ENCODE results near the gene C6orf132.

C6orf132 gene

GRCh38 chr6:42185597-42185996 is 43.2 kb upstream of the C6orf132 start:
- Histone ChIP-seq H3F3A (ENCODE audit: low read depth) (no peaks in the 10 kb centered on the region), H3K4me1 (ENCODE audit: insufficient read depth, low read length, poor library complexity, severe bottlenecking) (no peaks in the 10 kb centered on the region), H3K27me3 (ENCODE audit: insufficient read depth, low read length, poor library complexity, severe bottlenecking) (no peaks in the 10 kb centered on the region), H3K4me2 (ENCODE audit: low read depth, low read length, poor library complexity, severe bottlenecking) (no peak overlapping the region), H4K20me1 (ENCODE audit: insufficient read depth, low read length, poor library complexity, severe bottlenecking) (no peaks in the 10 kb centered on the region), H3K4me3 (ENCODE audit: low read length, poor library complexity, severe bottlenecking) (no peak overlapping the region), H3K9me2 (replicated peaks; ENCODE audit: low read depth, low read length) (no peaks in the 10 kb centered on the region), H3K9me3 (ENCODE audit: insufficient read depth, low read depth, low read length) (no peaks in the 10 kb centered on the region), H3K9ac (ENCODE audit: low read depth, low read length, poor library complexity, severe bottlenecking) (no peak overlapping the region), H2AFZ (ENCODE audit: low read length) (no peak overlapping the region), H3K79me2 (ENCODE audit: insufficient read depth, low read length) (no peaks in the 10 kb centered on the region), H3K36me3 (ENCODE audit: insufficient read depth, low read length) (no peaks in the 10 kb centered on the region)
- no peak for TF ChIP-seq EZH2phosphoT487 (IDR thresholded peaks at IDR 0.05; ENCODE audit: borderline replicate concordance)
- TF ChIP-seq CTCF (conservative IDR thresholded peaks at IDR 0.05; ENCODE audit: low read length), result no peak

GRCh38 chr6:42184475-42184874 is 42.1 kb upstream of the C6orf132 start:
- H2AFZ ChIP-seq (ENCODE audit: low read length), result no peak overlapping the region
- no peaks in the 10 kb centered on the region for H3K9me2 ChIP-seq (replicated peaks; ENCODE audit: low read depth, low read length)
- H3K4me1 ChIP-seq (ENCODE audit: insufficient read depth, low read length, poor library complexity, severe bottlenecking), result no peaks in the 10 kb centered on the region
- H3K4me3 ChIP-seq (ENCODE audit: low read length, poor library complexity, severe bottlenecking), result no peak overlapping the region
- no peak overlapping the region for H3K9ac ChIP-seq (ENCODE audit: low read depth, low read length, poor library complexity, severe bottlenecking)
- H3F3A ChIP-seq (ENCODE audit: low read depth), result no peaks in the 10 kb centered on the region
- TF ChIP-seq CTCF (conservative IDR thresholded peaks at IDR 0.05; ENCODE audit: low read length), result no peak
- no peak for TF ChIP-seq EZH2phosphoT487 (IDR thresholded peaks at IDR 0.05; ENCODE audit: borderline replicate concordance)
- H3K79me2 ChIP-seq (ENCODE audit: insufficient read depth, low read length), result no peaks in the 10 kb centered on the region
- no peaks in the 10 kb centered on the region for H3K9me3 ChIP-seq (ENCODE audit: insufficient read depth, low read depth, low read length)
- H3K36me3 ChIP-seq (ENCODE audit: insufficient read depth, low read length), result no peaks in the 10 kb centered on the region
- H3K27me3 ChIP-seq (ENCODE audit: insufficient read depth, low read length, poor library complexity, severe bottlenecking), result no peaks in the 10 kb centered on the region
- no peak overlapping the region for H3K4me2 ChIP-seq (ENCODE audit: low read depth, low read length, poor library complexity, severe bottlenecking)
- H4K20me1 ChIP-seq (ENCODE audit: insufficient read depth, low read length, poor library complexity, severe bottlenecking), result no peaks in the 10 kb centered on the region

GRCh38 chr6:42182101-42182500 is 39.7 kb upstream of the C6orf132 start:
- Histone ChIP-seq H3K79me2 (ENCODE audit: insufficient read depth, low read length) (no peaks in the 10 kb centered on the region), H3K4me2 (ENCODE audit: low read depth, low read length, poor library complexity, severe bottlenecking) (no peak overlapping the region), H3K4me3 (ENCODE audit: low read length, poor library complexity, severe bottlenecking) (no peak overlapping the region), H3F3A (ENCODE audit: low read depth) (no peaks in the 10 kb centered on the region), H4K20me1 (ENCODE audit: insufficient read depth, low read length, poor library complexity, severe bottlenecking) (no peaks in the 10 kb centered on the region), H3K9me2 (replicated peaks; ENCODE audit: low read depth, low read length) (no peaks in the 10 kb centered on the region), H3K4me1 (ENCODE audit: insufficient read depth, low read length, poor library complexity, severe bottlenecking) (no peaks in the 10 kb centered on the region), H3K36me3 (ENCODE audit: insufficient read depth, low read length) (no peaks in the 10 kb centered on the region), H2AFZ (ENCODE audit: low read length) (no peak overlapping the region), H3K27me3 (ENCODE audit: insufficient read depth, low read length, poor library complexity, severe bottlenecking) (no peaks in the 10 kb centered on the region), H3K9ac (ENCODE audit: low read depth, low read length, poor library complexity, severe bottlenecking) (no peak overlapping the region), H3K9me3 (ENCODE audit: insufficient read depth, low read depth, low read length) (no peaks in the 10 kb centered on the region)
- TF ChIP-seq CTCF (conservative IDR thresholded peaks at IDR 0.05; ENCODE audit: low read length), result no peak
- TF ChIP-seq EZH2phosphoT487 (IDR thresholded peaks at IDR 0.05; ENCODE audit: borderline replicate concordance), result no peak

Data from Loucy (cell line).